NB4 (cell line): ENCODE data around the gene IZUMO4.

ENCODE experiments used
- DNase-seq: peaks from one replicate; pipeline ENCODE4 v3.0.0; 2010; ENCODE audit warnings: low read depth
- H3K4me3 ChIP-seq: one replicate; pipeline ENCODE4 v1.5.1; 2011; ENCODE audit warnings: mild to moderate bottlenecking, low read depth, low read length, moderate library complexity
- MYC ChIP-seq: IDR thresholded peaks from 2 replicates; pipeline ENCODE4 v1.6.1; 2011; ENCODE audit warnings: low read depth, low read length
- POLR2A ChIP-seq: IDR thresholded peaks from 2 replicates; pipeline ENCODE4 v1.6.1; 2011; ENCODE audit warnings: mild to moderate bottlenecking; ENCODE audit not compliant: insufficient read length; ENCODE audit errors: extremely low read depth
- TF ChIP-seq, protein P1 (sequence below): IDR thresholded peaks from one replicate; pipeline ENCODE4 v1.5.1; 2012; ENCODE audit warnings: low read depth, low read length
- TF ChIP-seq, protein P2 (sequence below): IDR thresholded peaks from 2 replicates; pipeline ENCODE4 v1.6.1; 2011; ENCODE audit warnings: low read depth, low read length

Gene IZUMO4

DNA sequence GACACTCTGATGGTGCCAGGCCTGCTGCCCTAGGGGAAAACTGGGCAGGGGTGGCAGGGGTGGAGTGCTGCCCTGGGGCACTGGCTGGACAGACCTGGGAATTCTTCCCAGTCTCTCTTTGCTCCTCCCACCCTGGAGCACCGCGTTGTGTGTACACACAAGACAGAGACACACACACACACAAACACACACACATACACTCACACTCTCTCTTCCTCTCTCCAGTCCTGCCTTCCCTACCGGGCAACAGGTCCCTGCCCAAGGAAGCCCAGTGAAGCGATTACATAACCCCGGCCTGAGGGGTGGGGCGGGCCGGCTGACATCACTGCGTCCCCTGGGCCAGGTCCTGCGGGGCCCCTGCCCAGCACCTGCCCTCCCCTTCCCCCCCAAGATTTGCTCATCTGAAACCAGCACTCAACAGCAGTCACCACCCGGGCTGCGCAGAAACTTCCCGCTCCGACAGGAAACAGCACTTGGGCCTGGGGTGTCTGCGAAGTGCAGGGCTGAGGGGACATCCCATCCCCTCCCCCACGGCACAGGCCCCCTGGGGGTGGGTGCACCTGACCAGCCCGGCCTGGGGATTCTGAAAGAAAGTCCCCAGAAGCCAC, 46.9 kb upstream of the IZUMO4 start:
- peak overlapping the region; percentile 68 for H3K4me3 ChIP-seq
- TF ChIP-seq POLR2A (peak; percentile 16), MYC (no peak)
- TF ChIP-seq, protein P1, sequence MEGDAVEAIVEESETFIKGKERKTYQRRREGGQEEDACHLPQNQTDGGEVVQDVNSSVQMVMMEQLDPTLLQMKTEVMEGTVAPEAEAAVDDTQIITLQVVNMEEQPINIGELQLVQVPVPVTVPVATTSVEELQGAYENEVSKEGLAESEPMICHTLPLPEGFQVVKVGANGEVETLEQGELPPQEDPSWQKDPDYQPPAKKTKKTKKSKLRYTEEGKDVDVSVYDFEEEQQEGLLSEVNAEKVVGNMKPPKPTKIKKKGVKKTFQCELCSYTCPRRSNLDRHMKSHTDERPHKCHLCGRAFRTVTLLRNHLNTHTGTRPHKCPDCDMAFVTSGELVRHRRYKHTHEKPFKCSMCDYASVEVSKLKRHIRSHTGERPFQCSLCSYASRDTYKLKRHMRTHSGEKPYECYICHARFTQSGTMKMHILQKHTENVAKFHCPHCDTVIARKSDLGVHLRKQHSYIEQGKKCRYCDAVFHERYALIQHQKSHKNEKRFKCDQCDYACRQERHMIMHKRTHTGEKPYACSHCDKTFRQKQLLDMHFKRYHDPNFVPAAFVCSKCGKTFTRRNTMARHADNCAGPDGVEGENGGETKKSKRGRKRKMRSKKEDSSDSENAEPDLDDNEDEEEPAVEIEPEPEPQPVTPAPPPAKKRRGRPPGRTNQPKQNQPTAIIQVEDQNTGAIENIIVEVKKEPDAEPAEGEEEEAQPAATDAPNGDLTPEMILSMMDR, result no peak
- TF ChIP-seq, protein P2, sequence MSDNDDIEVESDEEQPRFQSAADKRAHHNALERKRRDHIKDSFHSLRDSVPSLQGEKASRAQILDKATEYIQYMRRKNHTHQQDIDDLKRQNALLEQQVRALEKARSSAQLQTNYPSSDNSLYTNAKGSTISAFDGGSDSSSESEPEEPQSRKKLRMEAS, result 0 out of 2 replicates have a peak, but pooled peaks have one; percentile 3
- peak; percentile 86 for DNase-seq

DNA sequence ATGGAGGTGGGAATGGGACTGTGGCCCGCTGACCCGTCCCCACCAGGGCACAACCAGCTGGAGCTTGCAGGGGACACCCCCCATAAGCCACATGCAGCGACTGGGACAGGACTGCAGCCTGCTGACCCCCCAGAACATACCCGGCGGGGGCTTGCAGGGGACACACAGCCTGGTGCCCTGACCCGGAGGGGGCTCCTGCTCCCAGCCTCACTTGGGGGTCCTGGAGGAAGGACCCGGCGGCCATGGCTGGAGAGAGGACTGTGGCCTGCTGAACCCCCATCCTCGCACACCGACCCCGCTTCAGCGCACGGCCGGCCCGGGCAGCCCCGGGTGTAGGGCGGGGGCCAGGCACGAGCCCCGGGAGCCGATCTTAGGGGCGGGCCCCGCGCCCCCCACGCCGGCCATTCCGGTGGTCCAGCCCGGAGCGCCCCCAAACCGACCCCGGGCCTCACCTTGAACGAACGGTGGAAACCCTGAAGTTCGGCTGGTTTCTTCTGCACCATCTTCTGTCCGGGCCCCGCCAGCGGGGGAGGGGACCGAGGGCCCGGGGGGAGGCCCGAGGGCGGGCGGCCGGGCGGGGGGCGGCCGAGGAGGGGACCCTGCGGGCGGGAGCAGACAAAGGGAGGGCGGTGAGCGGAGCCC, 46.2 kb upstream of the IZUMO4 start:
- no peak for DNase-seq
- H3K4me3 ChIP-seq, result peak overlapping the region; percentile 68
- TF ChIP-seq, protein P1, result no peak
- TF ChIP-seq MYC (no peak), POLR2A (no peak)
- TF ChIP-seq, protein P2, result no peak

DNA sequence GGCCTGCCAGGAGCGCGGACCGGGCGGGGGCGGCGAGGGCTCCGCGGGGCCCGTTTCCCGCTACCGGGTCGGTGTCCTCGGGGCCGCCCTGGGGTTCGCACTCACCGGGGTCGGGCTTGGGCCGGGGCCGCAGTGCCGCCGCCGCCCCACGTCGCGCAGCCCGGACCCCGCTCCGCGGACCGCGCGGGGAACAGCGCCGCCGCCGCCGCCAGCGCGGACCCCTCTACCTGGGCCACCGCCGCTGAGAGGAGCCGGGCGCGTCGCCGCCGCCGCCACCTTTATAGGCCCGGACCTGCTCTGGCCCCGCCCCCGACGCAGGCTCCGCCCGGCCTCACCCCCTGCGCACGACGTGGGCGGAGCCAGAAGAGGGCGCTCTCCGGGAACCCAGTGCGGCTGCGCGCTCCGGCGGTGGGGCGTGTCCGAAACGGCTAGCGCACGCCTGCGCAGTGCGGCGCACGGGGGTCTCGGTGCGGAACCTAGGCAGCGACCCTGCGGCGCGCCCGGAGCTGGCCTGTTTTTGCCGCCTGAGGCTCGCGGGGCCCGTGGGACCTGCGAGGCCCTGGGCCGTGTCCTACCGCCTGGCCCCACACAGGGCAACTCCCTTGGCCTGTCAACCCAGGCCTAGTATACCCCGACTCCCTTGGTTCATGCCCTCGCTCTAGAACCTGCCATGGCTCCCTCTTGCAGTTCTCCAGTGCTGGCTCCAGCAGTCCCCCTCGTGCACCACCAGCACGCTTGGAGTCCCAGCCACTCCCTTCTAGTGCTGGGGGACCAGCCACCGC, 45.5 kb upstream of the IZUMO4 start, which contains the start of gene MKNK2:
Gene MKNK2, minus strand, starts transcription at position 254 of the 782 bp plus-strand sequence. CDS start 393 bp downstream, outside the sequence.
- DNase-seq, result peak; percentile 78
- TF ChIP-seq POLR2A (peak; percentile 84), MYC (no peak)
- TF ChIP-seq, protein P2, result 0 out of 2 replicates have a peak, but pooled peaks have one; percentile 5
- TF ChIP-seq, protein P1, result peak; percentile 30
- peak within 1 kb of the TSS; percentile 68 for H3K4me3 ChIP-seq

DNA sequence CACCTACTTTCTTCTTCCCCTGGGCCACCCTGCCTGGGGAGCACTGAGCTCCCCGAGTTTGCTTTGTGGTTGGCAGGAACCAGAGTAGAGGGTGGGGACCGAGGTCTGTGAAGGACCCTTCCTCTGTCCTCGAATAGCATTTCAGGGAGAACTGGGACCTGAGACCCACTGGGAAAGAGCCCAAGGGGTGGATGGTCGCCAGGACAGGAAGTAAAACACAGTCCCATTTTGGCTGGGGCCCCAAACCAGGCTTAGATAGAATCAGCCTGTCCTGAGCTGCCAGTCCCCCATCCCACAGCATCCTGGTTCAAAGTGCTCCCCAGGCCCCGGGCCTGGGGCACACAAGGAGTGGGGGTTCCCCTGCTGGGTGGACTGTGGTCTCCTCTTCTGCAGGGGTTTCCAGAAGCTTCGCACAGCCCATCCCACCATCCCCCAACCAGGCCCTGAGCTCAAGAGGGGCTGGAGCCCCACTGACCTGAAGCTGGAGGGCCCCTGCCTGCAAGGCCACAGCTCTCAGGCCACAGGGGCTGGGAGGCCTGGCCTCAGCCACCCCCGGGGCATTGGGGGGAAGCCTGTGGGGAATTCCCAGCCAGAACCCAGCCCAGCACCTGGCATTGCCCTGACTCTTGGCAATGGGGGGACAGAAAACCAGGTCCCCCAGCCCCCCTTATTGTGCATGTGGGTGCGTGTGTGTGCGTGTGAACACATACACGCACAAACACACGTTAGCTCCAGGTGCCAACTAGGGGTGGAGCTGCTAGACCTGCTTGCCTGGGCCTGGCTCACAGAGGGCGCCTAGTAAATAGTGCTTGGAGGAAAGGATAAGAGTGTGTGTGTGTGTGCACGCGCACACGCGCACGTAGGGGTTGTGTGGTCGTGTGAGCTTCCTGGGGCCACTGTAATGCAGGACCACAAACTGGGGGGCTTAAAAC, 44.7 kb upstream of the IZUMO4 start:
- no peak for DNase-seq
- H3K4me3 ChIP-seq, result no peak overlapping the region
- TF ChIP-seq MYC (no peak), POLR2A (no peak)
- TF ChIP-seq, protein P2, result no peak
- TF ChIP-seq, protein P1, result no peak
